ENCODE data around the gene ESPN.
"Not testable (repeated sequence)": the region's sequence is repeated elsewhere in the genome, so short reads cannot be mapped to it uniquely, and the experiment has no call there.

- TF ChIP-seq EZH2 (IDR thresholded peaks at IDR 0.05; ENCODE audit: borderline replicate concordance); CTCF (IDR thresholded peaks at IDR 0.05; ENCODE audit: poor library complexity): not testable (repeated sequence)
Observed at GRCh38 chr1:6455752-6456520, 31.4 kb downstream of the ESPN start.
